ENCODE data around the gene ACER3. TPM values are rescaled to one million over a fixed set of nuclear protein-coding genes. Genes with fewer than 3 reads are reported as not detected.

ACER3 gene
- total and polyA plus RNA-seq, 2 donors (not counting 1 experiment from before 2014, with no cell fraction given) = 3.3 to 12.9 TPM

- TF ChIP-seq, protein P1, sequence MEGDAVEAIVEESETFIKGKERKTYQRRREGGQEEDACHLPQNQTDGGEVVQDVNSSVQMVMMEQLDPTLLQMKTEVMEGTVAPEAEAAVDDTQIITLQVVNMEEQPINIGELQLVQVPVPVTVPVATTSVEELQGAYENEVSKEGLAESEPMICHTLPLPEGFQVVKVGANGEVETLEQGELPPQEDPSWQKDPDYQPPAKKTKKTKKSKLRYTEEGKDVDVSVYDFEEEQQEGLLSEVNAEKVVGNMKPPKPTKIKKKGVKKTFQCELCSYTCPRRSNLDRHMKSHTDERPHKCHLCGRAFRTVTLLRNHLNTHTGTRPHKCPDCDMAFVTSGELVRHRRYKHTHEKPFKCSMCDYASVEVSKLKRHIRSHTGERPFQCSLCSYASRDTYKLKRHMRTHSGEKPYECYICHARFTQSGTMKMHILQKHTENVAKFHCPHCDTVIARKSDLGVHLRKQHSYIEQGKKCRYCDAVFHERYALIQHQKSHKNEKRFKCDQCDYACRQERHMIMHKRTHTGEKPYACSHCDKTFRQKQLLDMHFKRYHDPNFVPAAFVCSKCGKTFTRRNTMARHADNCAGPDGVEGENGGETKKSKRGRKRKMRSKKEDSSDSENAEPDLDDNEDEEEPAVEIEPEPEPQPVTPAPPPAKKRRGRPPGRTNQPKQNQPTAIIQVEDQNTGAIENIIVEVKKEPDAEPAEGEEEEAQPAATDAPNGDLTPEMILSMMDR (IDR thresholded peaks at IDR 0.05) = no peak
- TF ChIP-seq EZH2 (IDR thresholded peaks at IDR 0.05; ENCODE audit: borderline replicate concordance, insufficient read depth, low read depth, low read length, poor library complexity, severe bottlenecking) = no peak
- Histone ChIP-seq H3K4me3 (ENCODE audit: control extremely low read depth in 1 of 5, extremely low read depth in 1 of 5, insufficient read depth in 1 of 5, low read depth in 2 of 5, low read length in 4 of 5) (no peak overlapping the region), H2AFZ (ENCODE audit: insufficient read depth, low read depth, low read length, poor library complexity, severe bottlenecking) (no peak overlapping the region), H3K27ac (ENCODE audit: low read length in 2 of 2) (no peak overlapping the region), H3K4me2 (replicated peaks; ENCODE audit: low read depth, low read length, poor library complexity, severe bottlenecking) (no peak overlapping the region), H3K4me1 (ENCODE audit: control insufficient read depth in 2 of 2, insufficient read depth in 2 of 2, low read length in 2 of 2) (no peaks in the 10 kb centered on the region), H4K20me1 (ENCODE audit: control insufficient read depth, insufficient read depth, low read length, poor library complexity, severe bottlenecking) (no peaks in the 10 kb centered on the region), H3K9ac (ENCODE audit: low read length) (no peak overlapping the region), H3K9me3 (ENCODE audit: control extremely low read depth in 1 of 3, control insufficient read depth in 2 of 3, insufficient read depth in 1 of 3, low read length in 2 of 3) (peaks cover 0 to 1% (median 0%) of the 10 kb centered on the region in 3 donors), H3K27me3 (replicated peaks in 1 of 4; ENCODE audit: control extremely low read depth in 1 of 4, control insufficient read depth in 3 of 4, insufficient read depth in 4 of 4, low read length in 3 of 4) (peaks cover 0 to 6% (median 0%) of the 10 kb centered on the region in 4 experiments), H3K79me2 (ENCODE audit: control insufficient read depth, insufficient read depth, low read length) (no peaks in the 10 kb centered on the region), H3K36me3 (replicated peaks in 1 of 2; ENCODE audit: control extremely low read depth in 1 of 2, control insufficient read depth in 1 of 2, extremely low read depth in 1 of 2, insufficient read depth in 2 of 2, low read length in 1 of 2) (no peaks in the 10 kb centered on the region)
- Mint-ChIP-seq H3K27ac (no peak overlapping the region), H3K4me1 (no peaks in the 10 kb centered on the region), H3K9me3 (ENCODE audit: insufficient read depth) (no peaks in the 10 kb centered on the region), H3K4me3 (no peak overlapping the region), H3K27me3 (peaks cover 24% of the 10 kb centered on the region)
- WGBS (ENCODE audit: insufficient coverage) = 92% methylated on average over 5 of the region's 7 CpGs
- intact Hi-C loops (cut with micrococcal nuclease) = no loop called here
- ChIA-PET POLR2A (no interaction called here), CTCF (interaction anchor here (0.6 kb wide), 1 partner anchor 1692 kb away, joined by 3 read pairs; no protein-coding TSS in a partner anchor)
- no peak for DNase-seq
- ATAC-seq (ENCODE audit: low read depth) = no peak
These were observed 22.7 kb upstream of the ACER3 start for GRCh38 chr11:76837696-76838677.

- POLR2A ChIA-PET = no interaction called here
- Histone ChIP-seq H3K9ac (ENCODE audit: low read length) (no peak overlapping the region), H3K27ac (ENCODE audit: low read length in 2 of 2) (no peak overlapping the region), H3K79me2 (ENCODE audit: control insufficient read depth, insufficient read depth, low read length) (no peaks in the 10 kb centered on the region), H3K4me1 (ENCODE audit: control insufficient read depth in 2 of 2, insufficient read depth in 2 of 2, low read length in 2 of 2) (no peaks in the 10 kb centered on the region), H3K9me3 (ENCODE audit: control extremely low read depth in 1 of 3, control insufficient read depth in 2 of 3, insufficient read depth in 1 of 3, low read length in 2 of 3) (peaks cover 0 to 1% (median 0%) of the 10 kb centered on the region in 3 donors), H2AFZ (ENCODE audit: insufficient read depth, low read depth, low read length, poor library complexity, severe bottlenecking) (no peak overlapping the region), H3K4me3 (ENCODE audit: control extremely low read depth in 1 of 5, extremely low read depth in 1 of 5, insufficient read depth in 1 of 5, low read depth in 2 of 5, low read length in 4 of 5) (no peak overlapping the region), H4K20me1 (ENCODE audit: control insufficient read depth, insufficient read depth, low read length, poor library complexity, severe bottlenecking) (no peaks in the 10 kb centered on the region), H3K4me2 (replicated peaks; ENCODE audit: low read depth, low read length, poor library complexity, severe bottlenecking) (no peak overlapping the region), H3K36me3 (replicated peaks in 1 of 2; ENCODE audit: control extremely low read depth in 1 of 2, control insufficient read depth in 1 of 2, extremely low read depth in 1 of 2, insufficient read depth in 2 of 2, low read length in 1 of 2) (no peaks in the 10 kb centered on the region), H3K27me3 (replicated peaks in 1 of 4; ENCODE audit: control extremely low read depth in 1 of 4, control insufficient read depth in 3 of 4, insufficient read depth in 4 of 4, low read length in 3 of 4) (peaks cover 0 to 9% (median 0%) of the 10 kb centered on the region in 4 experiments)
- Mint-ChIP-seq H3K27me3 (peaks cover 24% of the 10 kb centered on the region), H3K27ac (no peak overlapping the region), H3K4me3 (no peak overlapping the region), H3K4me1 (no peaks in the 10 kb centered on the region), H3K9me3 (ENCODE audit: insufficient read depth) (no peaks in the 10 kb centered on the region)
- TF ChIP-seq, protein P1 (IDR thresholded peaks at IDR 0.05) = no peak
- no peak for TF ChIP-seq EZH2 (IDR thresholded peaks at IDR 0.05; ENCODE audit: borderline replicate concordance, insufficient read depth, low read depth, low read length, poor library complexity, severe bottlenecking)
- DNase-seq = no peak
- WGBS (ENCODE audit: insufficient coverage) = 54% methylated on average over 2 of the region's 3 CpGs
- intact Hi-C loops (cut with micrococcal nuclease) = no loop called here
- ATAC-seq (ENCODE audit: low read depth) = no peak
- CTCF ChIA-PET = no interaction called here
These were observed 22.0 kb upstream of the ACER3 start for GRCh38 chr11:76838678-76839068.
